WTC11 (cell line): ENCODE measurements around the gene OCA2. TPM values are rescaled to one million over a fixed set of nuclear protein-coding genes. Genes with fewer than 3 reads are reported as not detected.
A peak's percentile ranks its signal among the peaks of the same experiment; 100 is the strongest.

ENCODE experiments used
- ATAC-seq: fragments of 200-7000 bp; cut with Tn5 transposase; 2 replicates; pipeline ENCODE4 v1.10.0; 2021; ENCODE audit warnings: mild to moderate bottlenecking, moderate library complexity
- CTCF ChIA-PET: fragments of 300-600 bp; sonication (Branson Sonifier 250); formaldehyde crosslinking; loops from one replicate; lab custom pipeline; 2021; ENCODE audit warnings: antibody characterized with exemption; lab: Charles Lee
- POLR2A ChIA-PET: fragments of 350-600 bp; sonication (Branson Sonifier 250); formaldehyde crosslinking; loops from one replicate; lab custom pipeline; 2021; ENCODE audit warnings: antibody characterized with exemption; lab: Charles Lee
- DNase-seq: peaks from one replicate; pipeline ENCODE4 v3.0.0; 2021; ENCODE audit warnings: low spot score
- H3K27ac Mint-ChIP-seq: 2 replicates; pipeline ENCODE4 v1.8.0; 2021; ENCODE audit warnings: mixed read lengths
- H3K27me3 Mint-ChIP-seq: 2 replicates; pipeline ENCODE4 v1.8.0; 2021; ENCODE audit warnings: low read depth, mild to moderate bottlenecking, moderate library complexity, mixed read lengths
- H3K36me3 Mint-ChIP-seq: 2 replicates; pipeline ENCODE4 v1.8.0; 2021; ENCODE audit warnings: mixed read lengths
- H3K4me1 Mint-ChIP-seq: 2 replicates; pipeline ENCODE4 v1.8.0; 2022; ENCODE audit warnings: mixed read lengths
- H3K4me3 Mint-ChIP-seq: 2 replicates; pipeline ENCODE4 v1.8.0; 2021; ENCODE audit warnings: mild to moderate bottlenecking, moderate library complexity, mixed read lengths
- H3K9me3 Mint-ChIP-seq: 2 replicates; pipeline ENCODE4 v1.8.0; 2021; ENCODE audit warnings: mixed read lengths
- ATF2 ChIP-seq: sonication (generic); formaldehyde crosslinking; IDR thresholded peaks from 2 replicates; pipeline ENCODE4 v1.8.1; 2022; ENCODE audit warnings: low read depth, missing genetic modification reagents, borderline replicate concordance
- CTCF ChIP-seq: fragments of 200-600 bp; IDR thresholded peaks from 2 replicates; pipeline ENCODE4 v1.8.0; 2022; ENCODE audit warnings: antibody characterized with exemption
- FOXP4 ChIP-seq: sonication (generic); formaldehyde crosslinking; IDR thresholded peaks from 2 replicates; pipeline ENCODE4 v1.8.0; 2022; ENCODE audit warnings: mild to moderate bottlenecking, missing genetic modification reagents
- GABPB1 ChIP-seq: sonication (generic); formaldehyde crosslinking; IDR thresholded peaks from 2 replicates; pipeline ENCODE4 v1.8.1; 2023; ENCODE audit warnings: mild to moderate bottlenecking, missing genetic modification reagents
- HMGA2 ChIP-seq: fragments of 250-450 bp; sonication (Bioruptor Pico); IDR thresholded peaks from 2 replicates; pipeline ENCODE4 v1.4.0; 2021; ENCODE audit warnings: mild to moderate bottlenecking, moderate library complexity
- KAT7 ChIP-seq: sonication (generic); formaldehyde crosslinking; IDR thresholded peaks from 2 replicates; pipeline ENCODE4 v1.8.1; 2023; ENCODE audit warnings: missing genetic modification reagents, mild to moderate bottlenecking, borderline replicate concordance
- NFATC4 ChIP-seq: fragments of 250-450 bp; sonication (Bioruptor Pico); IDR thresholded peaks from 2 replicates; pipeline ENCODE4 v1.9.0; 2021; ENCODE audit warnings: mild to moderate bottlenecking
- OVOL2 ChIP-seq: fragments of 250-450 bp; sonication (Bioruptor Pico); IDR thresholded peaks from 2 replicates; pipeline ENCODE4 v1.9.0; 2021; ENCODE audit warnings: mild to moderate bottlenecking, borderline replicate concordance
- RORB ChIP-seq: fragments of 250-450 bp; sonication (Bioruptor Pico); IDR thresholded peaks from 2 replicates; pipeline ENCODE4 v1.9.0; 2021; ENCODE audit warnings: mild to moderate bottlenecking
- SMAD3 ChIP-seq: sonication (generic); formaldehyde crosslinking; IDR thresholded peaks from 2 replicates; pipeline ENCODE4 v1.8.0; 2022; ENCODE audit warnings: missing genetic modification reagents, mild to moderate bottlenecking, borderline replicate concordance
- TEAD1 ChIP-seq: sonication (generic); formaldehyde crosslinking; IDR thresholded peaks from 2 replicates; pipeline ENCODE4 v1.8.0; 2022; ENCODE audit warnings: mild to moderate bottlenecking, missing genetic modification reagents
- TEAD4 ChIP-seq: sonication (generic); formaldehyde crosslinking; IDR thresholded peaks from 2 replicates; pipeline ENCODE4 v1.8.0; 2022; ENCODE audit warnings: mild to moderate bottlenecking, missing genetic modification reagents
- USF2 ChIP-seq: sonication (generic); formaldehyde crosslinking; IDR thresholded peaks from 2 replicates; pipeline ENCODE4 v1.8.1; 2023; ENCODE audit warnings: mild to moderate bottlenecking, missing genetic modification reagents, moderate library complexity
- ZNF121 ChIP-seq: sonication (generic); formaldehyde crosslinking; IDR thresholded peaks from 2 replicates; pipeline ENCODE4 v1.8.0; 2023; ENCODE audit warnings: missing genetic modification reagents
- ZNF138 ChIP-seq: sonication (generic); formaldehyde crosslinking; conservative IDR thresholded peaks from 2 replicates; pipeline ENCODE4 v1.8.1; 2022; ENCODE audit warnings: mild to moderate bottlenecking, moderate library complexity, missing genetic modification reagents
- ZNF263 ChIP-seq: sonication (generic); formaldehyde crosslinking; IDR thresholded peaks from 2 replicates; pipeline ENCODE4 v1.8.1; 2022; ENCODE audit warnings: low read depth, mild to moderate bottlenecking, moderate library complexity, missing genetic modification reagents
- ZNF396 ChIP-seq: fragments of 250-450 bp; sonication (Bioruptor Pico); IDR thresholded peaks from 2 replicates; pipeline ENCODE4 v1.8.0; 2021; ENCODE audit warnings: mild to moderate bottlenecking, moderate library complexity, borderline replicate concordance
- total RNA-seq: library from RNA; stranded (reverse); gene quantifications from 3 replicates; pipeline ENCODE4 v1.2.3, GENCODE V29; 2021

OCA2 gene
- total RNA-seq, 1 experiment from 2014 or later, result 0.39 TPM

GRCh38 chr15:28023422-28023821, 75.7 kb downstream of the OCA2 start:
- ATAC-seq, result no peak

GRCh38 chr15:28022961-28023360, 76.2 kb downstream of the OCA2 start:
- CTCF ChIA-PET, result interaction anchor here (0.9 to 3.9 kb wide), 3 partner anchors 103 to 343 kb away, joined by 3 to 38 read pairs (median 15); no protein-coding TSS in a partner anchor
- DNase-seq, result no peak
- no peak overlapping the region for H3K4me3 Mint-ChIP-seq

More at GRCh38 chr15:28023422-28023821, 75.7 kb downstream of the OCA2 start:
- ChIA-PET POLR2A (no interaction called here), CTCF (no interaction called here)
- Mint-ChIP-seq H3K4me1 (peaks cover 24% of the 10 kb centered on the region), H3K4me3 (no peak overlapping the region), H3K27ac (no peak overlapping the region), H3K36me3 (no peaks in the 10 kb centered on the region), H3K27me3 (peaks cover 1% of the 10 kb centered on the region; the same call in 1 of the 2 replicates), H3K9me3 (no peaks in the 10 kb centered on the region)
- TF ChIP-seq ZNF121 (CRISPR knock-in tag), result no peak
- no peak for TF ChIP-seq USF2 (CRISPR knock-in tag)
- TF ChIP-seq ZNF396 (CRISPR knock-in tag), result no peak
- TF ChIP-seq RORB (CRISPR knock-in tag), result no peak
- no peak for TF ChIP-seq TEAD4 (CRISPR knock-in tag)
- no peak for DNase-seq

GRCh38 chr15:28022181-28022580, 76.9 kb downstream of the OCA2 start:
- H3K9me3 Mint-ChIP-seq, result no peaks in the 10 kb centered on the region
- CTCF ChIA-PET, result interaction anchor here (0.5 to 3.9 kb wide), 73 partner anchors 9 to 1131 kb away, joined by 3 to 38 read pairs (median 4); partner anchors contain the start of gene OCA2

More at GRCh38 chr15:28022961-28023360, 76.2 kb downstream of the OCA2 start:
- no peak overlapping the region for H3K27ac Mint-ChIP-seq
- TF ChIP-seq NFATC4 (CRISPR knock-in tag) (no peak), HMGA2 (CRISPR knock-in tag) (no peak), FOXP4 (CRISPR knock-in tag) (no peak)
- TF ChIP-seq, all 79 proteins: peak for 0
- no peaks in the 10 kb centered on the region for H3K36me3 Mint-ChIP-seq
- H3K4me1 Mint-ChIP-seq, result peaks cover 25% of the 10 kb centered on the region
- ATAC-seq, result no peak
- POLR2A ChIA-PET, result no interaction called here
- peaks cover 5% of the 10 kb centered on the region for H3K27me3 Mint-ChIP-seq
- H3K9me3 Mint-ChIP-seq, result no peaks in the 10 kb centered on the region

GRCh38 chr15:28021281-28022039, 77.7 kb downstream of the OCA2 start:
- ChIA-PET CTCF (interaction anchor here (0.5 to 3.9 kb wide), 76 partner anchors 9 to 1130 kb away, joined by 3 to 38 read pairs (median 4); partner anchors contain the start of gene OCA2), POLR2A (no interaction called here)
- DNase-seq (peak; percentile 73), ATAC-seq (peak; percentile 75)
- Mint-ChIP-seq H3K27ac (no peak overlapping the region), H3K36me3 (no peaks in the 10 kb centered on the region), H3K27me3 (peaks cover 5% of the 10 kb centered on the region), H3K4me1 (peaks cover 25% of the 10 kb centered on the region), H3K4me3 (no peak overlapping the region), H3K9me3 (no peaks in the 10 kb centered on the region)
- TF ChIP-seq TEAD1 (CRISPR knock-in tag) (0 out of 2 replicates have a peak, but pooled peaks have one; percentile 39), ATF2 (no peak), TEAD4 (CRISPR knock-in tag) (0 out of 2 replicates have a peak, but pooled peaks have one; percentile 24), OVOL2 (CRISPR knock-in tag) (no peak), CTCF (peak; percentile 39; the same call in 1 of the 2 replicates), ZNF121 (CRISPR knock-in tag) (no peak)

More at GRCh38 chr15:28022181-28022580, 76.9 kb downstream of the OCA2 start:
- Mint-ChIP-seq H3K4me1 (peaks cover 25% of the 10 kb centered on the region), H3K4me3 (no peak overlapping the region), H3K36me3 (no peaks in the 10 kb centered on the region), H3K27me3 (peaks cover 5% of the 10 kb centered on the region), H3K27ac (no peak overlapping the region)
- no peak for ATAC-seq
- DNase-seq, result no peak
- TF ChIP-seq KAT7 (CRISPR knock-in tag), result no peak
- TF ChIP-seq GABPB1, result no peak
- TF ChIP-seq OVOL2 (CRISPR knock-in tag), result no peak
- no peak for TF ChIP-seq ZNF138 (CRISPR knock-in tag)
- no peak for TF ChIP-seq ZNF263 (CRISPR knock-in tag)
- TF ChIP-seq SMAD3 (CRISPR knock-in tag), result no peak
- POLR2A ChIA-PET, result no interaction called here
